GM19463 (cell line): Measurements from ENCODE around the gene ENGASE.
"Not testable (repeated sequence)": the region's sequence is repeated elsewhere in the genome, so short reads cannot be mapped to it uniquely, and the experiment has no call there.

Experiments used
- ATAC-seq: cut with Tn5 transposase; IDR thresholded peaks from one replicate; pipeline ENCODE4 v1.9.1; 2021; ENCODE audit warnings: mild to moderate bottlenecking, moderate library complexity; ENCODE audit not compliant: unreplicated experiment

The ENGASE gene

DNA sequence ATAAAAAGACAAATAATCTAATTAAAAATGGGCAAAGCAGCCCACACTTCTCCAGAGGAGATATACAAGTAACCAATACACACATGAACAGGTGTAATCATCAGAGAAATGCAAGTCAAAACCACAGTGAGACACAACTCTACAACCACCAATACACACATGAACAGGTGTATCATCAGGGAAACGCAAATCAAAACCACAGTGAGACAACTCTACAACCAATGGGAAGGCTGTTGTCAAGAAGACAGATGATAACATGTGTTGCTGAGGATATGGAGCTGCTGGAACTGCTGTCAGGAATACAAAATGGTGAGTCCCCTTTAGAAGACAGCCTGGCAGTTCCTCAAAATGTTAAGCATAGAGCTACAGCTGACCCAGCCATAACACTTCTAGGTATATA is 22.5 kb upstream of the ENGASE start:
- no peak for ATAC-seq

DNA sequence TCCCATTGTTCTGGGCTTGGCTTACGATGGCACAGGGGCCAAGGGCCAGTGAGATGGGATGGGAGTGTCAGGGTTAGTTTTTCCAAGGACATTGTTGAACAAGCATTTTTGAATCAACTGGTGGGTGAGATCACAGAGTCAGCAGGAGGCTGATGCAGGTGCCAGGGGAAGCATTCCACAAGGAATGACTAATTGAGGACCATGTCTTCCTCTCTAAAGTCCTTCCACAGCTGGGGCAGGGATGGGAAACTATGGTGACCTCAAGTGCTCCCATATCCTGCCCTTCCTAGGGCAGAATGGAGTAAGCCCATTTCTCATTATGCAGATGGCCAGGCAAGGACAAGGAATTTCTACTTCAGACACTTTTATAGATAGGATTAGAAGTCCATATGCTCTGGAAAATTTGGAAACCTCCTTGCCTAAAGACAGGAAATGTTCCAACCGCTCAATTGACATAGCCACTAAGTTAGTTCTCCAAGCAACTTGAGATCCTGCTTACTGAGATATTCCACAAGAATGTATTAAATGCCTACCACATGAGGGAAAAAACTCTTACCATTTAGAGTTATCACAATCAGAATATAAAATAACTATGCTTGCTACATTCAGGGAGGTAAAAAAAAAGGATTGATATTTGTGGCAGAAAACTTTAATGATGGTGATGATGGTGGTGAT is 21.2 kb upstream of the ENGASE start:
- no peak for ATAC-seq

DNA sequence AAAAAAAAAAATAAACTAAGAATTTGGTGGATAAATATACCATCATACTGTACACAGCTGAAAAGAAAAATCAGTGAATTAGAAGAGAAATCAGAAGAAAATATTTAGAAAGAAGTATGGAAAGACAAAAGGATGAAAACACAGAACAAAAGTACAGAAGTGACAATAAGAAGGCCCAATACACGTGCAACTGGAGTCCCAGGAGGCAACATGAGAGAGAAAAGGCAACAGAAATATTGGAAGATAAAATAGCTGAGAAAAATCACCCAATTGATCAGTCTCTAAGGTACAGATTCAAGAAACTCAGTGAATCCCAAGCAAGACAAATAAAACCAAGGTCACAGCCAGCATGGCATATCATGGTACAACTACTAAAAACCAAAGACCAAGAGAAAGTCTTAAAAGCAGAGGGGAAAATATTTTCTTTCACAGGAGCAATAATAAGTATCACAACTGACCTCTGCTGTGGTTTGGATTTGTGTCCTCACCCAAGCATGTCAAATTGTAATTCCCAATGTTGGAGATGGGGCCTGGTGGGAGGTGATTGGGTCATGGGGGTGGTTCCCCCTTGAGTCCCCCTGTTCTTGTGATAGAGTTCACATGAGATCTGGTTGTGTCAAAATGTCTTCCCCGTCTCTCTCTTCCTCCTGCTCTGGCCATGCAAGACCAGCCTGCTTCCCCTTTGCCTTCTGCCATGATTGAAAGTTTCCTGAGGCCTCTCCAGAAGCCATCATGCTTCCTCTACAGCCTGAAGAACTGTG is 20.2 kb upstream of the ENGASE start:
- no peak for ATAC-seq

DNA sequence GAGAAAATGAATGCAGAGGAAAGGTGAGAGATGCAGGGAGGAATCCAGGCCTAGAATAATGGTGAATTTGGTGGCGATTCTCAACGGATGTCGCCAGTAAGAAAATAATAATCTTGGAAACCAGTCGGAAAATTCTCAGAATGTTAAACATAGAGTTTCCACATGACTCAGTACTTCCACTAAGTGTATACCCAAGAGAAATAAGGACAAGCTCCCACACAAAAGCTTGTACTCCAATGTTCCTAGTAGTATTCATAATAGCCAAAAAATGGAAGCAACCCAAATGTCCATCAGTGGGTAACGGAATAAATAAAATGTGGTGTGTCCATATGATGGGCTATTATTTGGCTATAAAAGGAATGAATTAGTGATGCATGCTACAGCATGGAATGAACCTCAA is 19.4 kb upstream of the ENGASE start:
- no peak for ATAC-seq

DNA sequence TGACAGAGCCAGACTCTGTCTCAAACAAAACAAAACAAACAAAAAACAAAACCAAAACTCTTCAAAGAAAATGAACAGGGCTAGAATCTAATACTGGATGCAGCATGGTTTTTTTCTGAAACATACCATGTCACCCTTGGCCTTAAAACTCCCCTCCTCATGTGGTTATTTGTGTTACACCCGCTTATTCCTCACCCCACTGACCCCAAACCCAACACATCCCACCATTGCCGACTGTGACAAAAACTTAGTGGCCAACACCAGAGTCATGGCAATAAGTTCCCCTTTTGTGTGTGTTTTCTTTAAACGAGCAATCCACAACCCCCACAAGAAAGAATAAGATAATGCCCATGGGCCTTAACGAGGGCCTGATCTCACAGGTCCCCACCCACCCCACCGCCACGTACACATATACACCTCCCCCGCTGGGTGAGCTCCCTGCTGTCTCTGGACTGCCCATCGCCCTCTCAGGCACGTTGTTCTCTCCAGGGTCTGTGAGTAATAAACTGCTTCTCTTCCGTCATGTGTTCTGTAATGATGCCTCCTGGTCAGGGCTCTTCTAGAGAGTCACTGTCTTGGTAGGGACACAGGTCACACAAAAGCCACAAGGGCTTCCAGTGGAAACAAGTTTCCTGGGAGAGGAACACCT is 16.8 kb upstream of the ENGASE start:
- ATAC-seq: no peak

DNA sequence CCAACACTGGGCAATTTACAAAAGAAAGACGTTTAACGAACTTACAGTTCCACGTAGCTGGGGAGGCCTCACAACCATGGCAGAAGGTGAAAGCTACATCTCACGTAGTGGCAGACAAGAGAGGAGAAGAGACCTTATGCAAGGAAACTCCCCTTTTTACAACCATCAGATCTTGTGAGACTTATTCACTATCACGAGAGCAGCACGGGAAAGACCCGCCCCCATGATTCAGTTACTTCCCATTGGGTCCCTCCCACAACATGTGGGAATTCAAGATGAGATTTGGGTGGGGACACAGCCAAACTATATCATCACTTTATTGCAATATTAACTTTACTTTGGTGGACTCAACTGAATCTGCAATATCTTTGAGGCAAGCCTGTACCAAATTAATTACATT is 11.9 kb upstream of the ENGASE start:
- ATAC-seq: no peak

DNA sequence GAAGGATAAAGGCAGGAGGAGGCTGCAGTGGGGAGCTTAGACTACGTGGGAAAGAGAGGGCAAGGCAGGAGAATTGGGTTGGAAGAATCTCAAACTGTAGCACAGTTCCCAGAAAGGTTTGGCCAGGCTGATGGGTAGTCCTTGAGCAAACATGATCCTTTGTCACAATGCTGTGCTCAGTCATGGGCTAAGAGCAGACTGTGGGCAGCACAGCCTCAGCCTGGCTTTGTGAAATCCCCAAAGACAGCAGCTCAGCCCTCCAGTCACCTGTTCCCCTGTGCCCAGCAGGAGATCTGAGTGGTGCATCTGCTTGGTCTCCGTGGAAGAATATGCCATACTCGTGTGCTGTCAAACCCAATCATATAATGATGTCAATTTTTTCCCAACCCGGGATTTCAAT is 10.6 kb upstream of the ENGASE start:
- no peak for ATAC-seq

DNA sequence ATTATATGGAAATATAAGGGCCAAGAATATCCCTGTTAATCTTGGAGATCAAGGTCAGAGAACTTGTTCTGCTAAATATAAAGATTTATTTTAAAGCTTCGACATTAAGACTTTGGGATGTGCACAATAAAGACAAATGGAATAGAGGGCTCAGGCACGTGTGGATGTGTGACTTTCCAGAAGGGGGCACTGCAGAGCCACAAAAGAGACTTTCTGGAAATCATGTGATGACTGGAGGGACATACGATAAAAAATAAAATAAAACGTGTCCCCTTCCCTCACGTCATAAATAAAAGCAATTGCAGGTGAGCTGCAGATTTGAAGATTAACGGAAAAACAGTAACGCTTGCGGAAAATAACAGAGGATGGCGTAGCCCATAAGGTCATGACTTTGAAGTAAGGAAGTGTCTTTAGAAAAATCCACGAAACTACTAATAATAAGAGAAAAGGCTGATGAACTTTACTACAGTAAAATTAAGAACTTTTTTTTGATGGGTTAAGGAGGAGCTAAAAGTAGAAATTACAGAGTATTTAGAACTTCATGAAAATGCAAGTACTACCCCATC is 9.4 kb upstream of the ENGASE start:
- ATAC-seq: no peak

DNA sequence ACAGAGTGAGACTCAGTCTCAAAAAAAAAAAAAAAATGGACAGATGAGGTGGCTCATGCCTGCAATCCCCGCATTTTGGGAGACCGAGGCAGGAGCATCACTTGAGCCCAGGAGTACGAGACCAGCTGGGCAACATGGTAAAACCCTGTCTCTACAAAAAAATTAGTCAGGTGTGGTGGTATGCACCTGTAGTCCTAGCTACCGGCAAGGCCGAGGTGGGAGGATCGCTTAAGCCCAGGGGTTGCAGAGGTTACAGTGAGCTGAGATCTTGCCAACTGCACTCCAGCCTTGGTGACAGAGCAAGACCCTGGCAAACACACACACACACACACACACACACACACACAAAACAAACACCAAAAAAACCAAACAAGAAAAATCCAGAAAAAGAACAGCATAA is 7.7 kb upstream of the ENGASE start:
- no peak for ATAC-seq

DNA sequence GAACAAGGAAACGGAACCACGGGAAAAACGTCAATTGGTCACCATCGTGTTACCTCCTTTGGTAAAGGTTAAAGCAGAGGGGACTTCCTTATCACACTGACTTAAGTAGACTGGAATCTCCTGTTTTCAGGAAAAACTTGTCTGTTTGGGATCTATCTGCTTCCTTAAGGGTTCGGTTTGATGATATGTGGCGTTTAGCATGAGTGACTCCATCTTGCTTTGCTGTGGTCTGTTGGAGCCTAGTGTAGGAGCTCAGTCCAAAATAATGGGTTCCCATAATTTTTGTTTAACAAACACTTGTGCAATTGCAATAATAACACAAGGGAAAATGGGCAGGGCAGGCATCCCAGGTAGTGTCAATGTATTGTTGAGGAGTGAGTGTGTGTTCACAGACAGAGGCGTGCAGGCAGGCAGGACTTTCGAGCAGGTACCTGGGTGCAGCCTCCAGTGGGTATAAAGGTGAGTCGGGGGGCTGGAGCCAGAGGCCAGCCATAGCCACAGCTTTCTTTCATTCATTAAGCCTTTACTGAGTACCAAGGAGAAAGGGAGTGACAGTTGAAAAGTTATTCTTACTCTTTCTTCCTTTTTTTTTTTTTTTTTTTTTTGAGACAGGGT is 4.3 kb upstream of the ENGASE start:
- ATAC-seq: no peak

DNA sequence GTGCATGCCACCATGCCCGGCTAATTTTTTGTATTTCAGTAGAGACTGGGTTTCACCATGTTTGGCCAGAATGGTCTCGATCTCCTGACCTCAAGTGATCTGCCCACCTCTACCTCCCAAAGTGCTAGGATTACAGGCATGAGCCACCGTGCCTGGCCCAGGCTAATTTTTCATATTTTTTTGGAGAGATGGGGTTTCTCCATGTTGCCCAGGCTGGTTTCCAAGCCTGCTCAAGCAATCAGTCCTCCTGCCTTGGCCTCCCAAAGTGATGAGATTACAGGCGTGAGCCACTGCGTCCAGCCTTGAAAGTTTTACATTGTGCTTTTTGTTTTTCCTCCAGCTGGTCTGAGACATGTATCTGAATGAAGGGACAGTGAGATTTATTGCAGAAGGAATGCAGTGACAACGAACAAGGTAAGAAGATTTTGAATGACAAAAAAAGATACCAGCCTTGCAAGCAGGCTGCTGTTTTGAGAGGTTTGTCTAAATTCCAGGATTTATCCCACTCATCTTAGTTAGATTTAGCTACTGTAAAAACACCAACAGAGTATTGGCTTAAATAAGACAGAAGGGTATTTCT is 3.4 kb upstream of the ENGASE start:
- ATAC-seq: no peak

DNA sequence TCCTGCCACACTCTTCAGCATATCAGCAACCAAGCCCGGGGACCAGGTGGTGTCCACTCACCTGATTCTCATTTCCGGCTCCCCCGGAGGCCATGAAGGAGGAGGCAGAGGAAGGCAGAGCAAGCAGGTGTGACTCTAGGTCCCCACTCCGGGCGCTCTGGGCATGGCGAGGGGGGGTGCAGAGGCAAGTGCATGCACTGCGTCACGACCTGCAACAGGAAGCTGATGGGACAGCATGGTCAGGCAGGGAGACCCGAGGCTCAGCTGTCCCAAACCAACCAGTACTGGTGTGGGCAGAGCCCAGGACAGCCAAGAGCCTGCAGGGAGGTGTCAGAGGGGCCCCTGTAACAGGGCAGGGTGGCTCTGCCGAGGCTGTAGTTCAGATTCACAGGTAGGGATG is 2.1 kb upstream of the ENGASE start:
- no peak for ATAC-seq

DNA sequence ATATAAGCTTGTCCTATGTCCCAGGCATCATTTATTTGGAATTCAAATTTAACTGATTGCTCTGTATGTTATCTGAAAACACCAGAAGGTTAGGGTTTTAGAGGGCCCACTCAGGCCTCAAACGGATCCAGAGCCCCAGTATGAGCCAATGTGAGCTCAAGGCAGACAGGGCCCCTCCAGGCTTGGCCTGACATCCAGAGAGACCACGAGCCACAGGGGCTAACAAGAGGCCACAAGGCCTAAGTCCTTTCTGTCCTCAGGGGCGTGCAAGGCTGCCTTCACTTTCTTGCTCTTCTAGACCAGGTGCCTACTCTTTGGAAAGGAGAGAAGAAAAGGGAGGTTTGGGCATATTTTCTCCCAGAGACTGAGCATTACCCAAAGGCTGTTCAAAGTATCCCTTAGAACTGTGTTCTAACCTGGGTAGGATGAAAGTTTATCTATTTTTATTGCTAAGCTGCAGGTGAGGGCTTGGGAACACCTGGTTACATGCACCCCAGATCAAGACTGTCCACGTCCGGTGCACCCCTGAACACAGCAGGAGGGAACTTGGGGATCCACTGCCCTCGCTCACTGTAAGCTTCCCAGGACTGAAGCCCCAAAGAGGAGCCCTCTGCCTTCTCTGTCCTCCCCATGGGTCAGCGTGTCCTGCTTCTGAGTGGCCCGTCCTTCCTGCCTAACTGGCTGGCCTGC is 1.5 kb upstream of the ENGASE start:
- no peak for ATAC-seq

DNA sequence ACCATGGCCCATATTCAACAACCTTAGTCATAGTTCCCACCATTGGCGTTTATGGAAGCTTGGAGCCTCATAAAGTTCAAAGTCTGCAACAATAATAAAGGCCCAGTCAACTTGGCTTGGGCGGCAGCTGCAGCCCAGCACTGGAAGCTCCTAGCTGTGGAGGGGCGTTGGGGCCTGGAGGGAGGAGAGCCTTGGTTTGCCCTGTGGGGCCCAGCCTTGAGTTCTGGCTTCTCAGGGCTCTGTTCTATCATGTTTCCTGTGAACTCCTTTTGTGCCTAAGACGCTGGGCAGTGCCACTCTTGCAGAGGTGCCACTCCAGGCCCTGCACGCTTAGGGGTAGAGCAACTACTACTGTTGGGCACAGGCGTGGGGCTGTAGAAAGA is 927 bp upstream of the ENGASE start:
- no peak for ATAC-seq

DNA sequence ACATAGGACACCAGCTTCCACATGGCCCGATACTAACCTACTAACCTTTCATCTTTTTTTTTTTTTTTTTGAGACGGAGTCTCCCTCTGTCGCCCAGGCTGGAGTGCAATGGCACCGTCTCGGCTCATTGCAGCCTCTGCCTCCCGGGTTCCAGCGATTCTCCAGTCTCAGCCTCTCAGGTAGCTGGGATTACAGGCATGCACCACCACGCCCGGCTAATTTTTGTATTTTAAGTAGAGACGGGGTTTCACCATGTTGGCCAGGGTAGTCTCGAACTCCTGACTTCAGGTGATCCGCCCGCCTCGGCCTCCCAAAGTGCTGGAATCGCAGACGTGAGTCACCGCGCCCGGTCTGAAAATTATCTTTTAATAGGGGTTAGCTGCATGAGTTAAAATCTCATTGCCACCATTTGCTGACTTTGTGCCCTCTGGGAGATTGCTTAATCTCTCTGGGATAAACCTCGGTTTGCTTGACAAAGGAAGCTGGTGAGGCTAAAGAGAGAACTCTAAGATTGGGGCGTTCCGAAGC is 439 bp upstream of the ENGASE start:
- ATAC-seq: not testable (repeated sequence)

DNA sequence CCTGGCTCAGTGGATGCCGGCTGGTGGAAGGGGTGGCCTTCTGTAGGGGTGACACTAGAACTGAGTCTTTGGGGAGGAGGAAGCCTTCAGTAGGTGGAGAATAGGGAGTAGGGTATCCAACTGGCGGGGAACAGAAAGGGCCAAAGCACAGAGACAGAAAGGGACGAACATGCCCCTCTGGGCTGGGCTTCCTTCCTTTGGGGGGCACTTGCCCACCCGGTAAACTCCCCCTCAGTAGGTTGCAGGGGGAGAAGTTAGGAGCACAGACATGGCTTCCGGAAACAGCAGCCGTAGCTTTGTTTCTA is 774 bp downstream of the ENGASE start:
- ATAC-seq: peak; percentile 10

DNA sequence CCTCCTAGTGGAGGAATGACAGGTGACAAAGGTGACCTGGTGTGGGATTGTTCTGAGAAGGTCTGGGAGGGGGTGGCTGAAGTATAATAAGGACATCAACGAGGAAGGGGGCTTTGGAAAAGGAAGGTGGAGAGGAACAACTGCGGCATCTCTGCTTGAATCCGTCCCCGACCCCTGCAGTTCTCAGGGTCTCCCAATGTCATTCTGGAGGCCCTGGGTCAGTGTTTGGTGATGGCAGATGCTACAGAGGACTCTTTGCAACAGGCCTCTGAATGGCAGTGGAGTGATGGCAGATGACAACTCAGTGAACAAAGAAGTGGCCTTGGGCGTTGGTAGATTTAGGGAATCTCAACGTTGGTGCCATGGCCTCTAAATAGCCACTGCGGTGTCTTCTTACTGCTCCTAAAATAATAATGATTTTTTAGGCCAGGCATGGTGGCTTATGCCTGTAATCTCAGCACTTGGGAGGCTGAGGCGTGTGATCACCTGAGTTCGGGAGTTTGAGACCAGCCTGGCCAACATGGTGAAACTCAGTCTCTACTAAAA is 1.3 kb downstream of the ENGASE start:
- no peak for ATAC-seq

DNA sequence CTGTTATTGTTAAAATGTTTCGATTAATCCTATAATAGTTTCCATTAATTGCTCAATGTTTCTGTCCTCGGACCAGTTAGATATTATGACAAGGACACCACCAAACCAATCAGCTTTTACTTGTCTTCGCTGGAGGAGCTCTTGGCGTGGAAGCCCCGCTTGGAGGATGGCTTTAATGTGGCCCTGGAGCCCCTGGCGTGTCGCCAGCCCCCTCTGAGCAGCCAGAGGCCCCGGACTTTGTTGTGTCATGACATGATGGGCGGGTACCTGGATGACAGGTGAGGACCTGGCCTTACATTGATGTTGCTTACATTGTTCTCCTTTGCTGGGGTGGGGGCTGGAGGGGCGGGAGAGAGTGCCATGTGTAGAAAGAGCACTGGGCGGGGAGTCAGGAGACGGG is 3.0 kb downstream of the ENGASE start:
- no peak for ATAC-seq

DNA sequence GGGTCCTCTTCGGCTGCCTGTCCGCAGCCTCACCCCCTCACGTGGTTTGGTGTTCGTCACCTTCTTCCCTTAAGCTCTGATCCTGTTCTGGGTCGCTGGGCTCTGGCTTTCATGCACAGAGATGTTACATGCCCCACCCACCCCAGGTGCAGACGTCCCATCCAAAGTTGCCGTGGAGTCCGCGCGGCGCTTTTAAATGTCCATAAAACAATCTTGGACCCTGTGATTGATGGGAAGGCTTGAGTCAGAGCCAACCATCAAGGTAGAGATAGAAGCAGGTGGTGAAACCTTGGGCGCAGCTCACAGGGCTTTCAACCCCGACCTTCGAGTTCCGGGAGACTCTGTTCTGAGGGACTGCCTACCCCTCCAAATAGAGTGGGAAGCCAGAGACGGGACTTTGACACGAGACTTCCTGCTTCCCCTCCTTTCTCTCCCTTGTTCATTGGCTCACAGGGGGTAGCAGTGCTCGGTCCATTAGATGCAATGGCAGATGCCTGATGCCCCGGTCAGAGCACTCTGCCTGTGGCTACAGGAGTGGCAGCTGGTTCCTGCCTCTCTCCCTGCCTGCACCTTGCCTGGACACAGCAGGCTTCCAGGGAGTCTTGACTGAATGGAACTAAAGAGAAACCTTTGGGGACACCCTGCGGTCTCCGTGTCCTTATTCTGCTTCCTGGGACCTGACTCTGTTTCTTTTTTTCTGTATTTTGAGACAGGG is 4.0 kb downstream of the ENGASE start:
- ATAC-seq: no peak
